GM12892 (cell line): Measurements from ENCODE around the gene ATP5F1D.
A peak's percentile ranks its signal among the peaks of the same experiment; 100 is the strongest.

Source experiments
- POLR2A ChIP-seq: IDR thresholded peaks from 2 replicates; pipeline ENCODE4 v1.6.1; 2011; ENCODE audit warnings: low read depth, low read length, control low read depth
- TAF1 ChIP-seq: IDR thresholded peaks from 2 replicates; pipeline ENCODE4 v1.6.1; 2011; ENCODE audit warnings: low read depth, mild to moderate bottlenecking, control low read depth, low read length, borderline replicate concordance

GRCh38 chr19:1270854-1271527 is 29.4 kb downstream of the ATP5F1D start:
- TF ChIP-seq POLR2A (peak; percentile 57; the same call in 1 of the 2 replicates), TAF1 (no peak)
